Smooth muscle cell (in vitro differentiated cells): ENCODE results near the gene HNRNPA2B1. TPM values are rescaled to one million over a fixed set of nuclear protein-coding genes. Genes with fewer than 3 reads are reported as not detected.

Experiments used
- DNase-seq: peaks from one replicate; lab custom pipeline; 2025; ENCODE audit not compliant: unreplicated experiment; lab: John Stamatoyannopoulos, UW
- H2AFZ ChIP-seq: fragments of 200-600 bp; sonication (generic); 2 replicates; pipeline ENCODE4 v1.6.0; 2016; ENCODE audit warnings: antibody characterized with exemption, low read depth, mild to moderate bottlenecking
- H3F3A ChIP-seq: fragments of 200-600 bp; sonication (generic); 2 replicates; pipeline ENCODE4 v1.6.0; 2017; ENCODE audit warnings: antibody characterized with exemption, low read depth
- H3K27ac ChIP-seq: fragments of 200-600 bp; sonication (generic); 2 replicates; pipeline ENCODE4 v1.5.1; 2016; ENCODE audit warnings: low read depth, mild to moderate bottlenecking
- H3K27me3 ChIP-seq: fragments of 200-600 bp; sonication (generic); 2 replicates; pipeline ENCODE4 v1.6.1; 2016; ENCODE audit warnings: low read depth, mild to moderate bottlenecking
- H3K36me3 ChIP-seq: fragments of 200-600 bp; sonication (generic); 2 replicates; pipeline ENCODE4 v1.5.1; 2016; ENCODE audit warnings: low read depth
- H3K4me1 ChIP-seq: fragments of 200-600 bp; sonication (generic); 2 replicates; pipeline ENCODE4 v1.5.1; 2016; ENCODE audit warnings: low read depth
- H3K4me2 ChIP-seq: fragments of 200-600 bp; sonication (generic); 2 replicates; pipeline ENCODE4 v1.6.0; 2016; ENCODE audit warnings: mild to moderate bottlenecking
- H3K4me3 ChIP-seq: fragments of 200-600 bp; sonication (generic); 2 replicates; pipeline ENCODE4 v1.5.1; 2016; ENCODE audit warnings: mild to moderate bottlenecking
- H3K79me2 ChIP-seq: fragments of 200-600 bp; sonication (generic); 2 replicates; pipeline ENCODE4 v1.6.0; 2016; ENCODE audit warnings: low read depth, mild to moderate bottlenecking
- H3K9ac ChIP-seq: fragments of 200-600 bp; sonication (generic); 2 replicates; pipeline ENCODE4 v1.6.0; 2016; ENCODE audit warnings: low read depth
- H3K9me3 ChIP-seq: fragments of 200-600 bp; sonication (generic); replicated peaks from 2 replicates; pipeline ENCODE4 v1.5.1; 2016; ENCODE audit warnings: low read depth
- H4K20me1 ChIP-seq: fragments of 200-600 bp; sonication (generic); 2 replicates; pipeline ENCODE4 v1.6.0; 2016; ENCODE audit warnings: low read depth
- WGBS: methylation state at CpG from one replicate; pipeline ENCODE4 v1.1.7; 2016; ENCODE audit warnings: low lambda C conversion rate; 5-methylcytosine and 5-hydroxymethylcytosine counted together
- polyA plus RNA-seq: library from polyadenylated mRNA; unstranded; fragments of >200 nt; fragmentation: Nextera tagmentation; extraction: Ambion mirVana; gene quantifications from 2 replicates; pipeline ENCODE4 v1.2.1, GENCODE V29; 2016
- total RNA-seq: library from RNA; depleted of rRNA; stranded (reverse); fragments of >200 nt; gene quantifications from 2 replicates; pipeline ENCODE4 v1.2.3, GENCODE V29; 2014
- TF ChIP-seq, protein P1 (sequence below): fragments of 200-600 bp; sonication (generic); IDR thresholded peaks from 2 replicates; pipeline ENCODE4 v1.5.1; 2017; ENCODE audit warnings: borderline replicate concordance, mild to moderate bottlenecking, antibody characterized with exemption; ENCODE audit not compliant: insufficient read depth, poor library complexity, severe bottlenecking

The HNRNPA2B1 gene
- total and polyA plus RNA-seq, 2 experiments from 2014 or later: 158 to 393 TPM

DNA sequence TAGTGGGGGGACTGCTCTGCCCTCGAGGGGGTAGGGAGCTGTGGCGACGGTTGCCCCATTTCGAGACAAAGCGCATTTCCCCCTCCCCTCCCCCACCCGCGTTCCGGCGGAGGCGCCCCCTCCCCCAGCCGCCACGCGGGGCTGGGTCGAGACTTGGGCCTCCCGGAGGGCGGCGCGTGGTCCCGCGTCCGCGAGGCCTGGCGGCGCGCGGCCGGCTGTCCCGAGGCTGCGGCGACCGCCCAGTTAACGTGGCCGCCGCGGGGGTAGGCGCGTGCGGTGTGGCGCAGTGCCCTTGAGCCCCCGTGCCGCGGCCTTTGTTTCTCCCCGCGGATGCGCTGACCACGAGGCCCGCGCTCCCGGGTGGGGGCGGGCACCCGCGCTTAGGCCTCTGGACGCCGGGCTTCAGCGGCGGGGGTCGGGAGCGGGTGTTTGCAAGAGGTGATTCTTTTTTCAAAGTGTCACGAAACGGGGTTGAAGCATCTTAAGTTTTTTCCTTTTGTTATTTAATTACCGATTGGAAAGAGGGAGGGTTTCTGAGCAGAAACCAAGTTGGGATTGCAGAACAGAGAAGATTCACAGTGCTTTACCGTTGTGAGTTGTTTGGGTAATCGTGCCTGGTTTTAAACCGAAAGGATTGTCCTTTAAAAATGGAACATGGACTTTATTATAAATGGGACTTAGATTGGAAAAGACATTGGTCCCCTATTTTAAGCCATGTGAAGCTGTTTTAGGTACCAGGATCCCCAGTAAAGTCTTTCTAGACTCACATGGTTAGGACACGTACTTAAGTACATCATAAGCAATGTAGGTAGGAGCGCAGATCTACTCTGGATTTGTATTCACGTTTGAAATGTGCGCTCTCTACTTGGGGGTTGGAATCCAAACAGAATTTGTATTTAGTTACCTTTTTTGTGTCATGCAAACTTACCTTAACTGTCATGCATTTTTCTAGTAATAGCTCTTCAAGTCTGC is 1.8 kb upstream of the HNRNPA2B1 start:
- WGBS: 1% methylated on average over 47 of the region's 68 CpGs
- DNase-seq: peak; percentile 62
- TF ChIP-seq, protein P1, sequence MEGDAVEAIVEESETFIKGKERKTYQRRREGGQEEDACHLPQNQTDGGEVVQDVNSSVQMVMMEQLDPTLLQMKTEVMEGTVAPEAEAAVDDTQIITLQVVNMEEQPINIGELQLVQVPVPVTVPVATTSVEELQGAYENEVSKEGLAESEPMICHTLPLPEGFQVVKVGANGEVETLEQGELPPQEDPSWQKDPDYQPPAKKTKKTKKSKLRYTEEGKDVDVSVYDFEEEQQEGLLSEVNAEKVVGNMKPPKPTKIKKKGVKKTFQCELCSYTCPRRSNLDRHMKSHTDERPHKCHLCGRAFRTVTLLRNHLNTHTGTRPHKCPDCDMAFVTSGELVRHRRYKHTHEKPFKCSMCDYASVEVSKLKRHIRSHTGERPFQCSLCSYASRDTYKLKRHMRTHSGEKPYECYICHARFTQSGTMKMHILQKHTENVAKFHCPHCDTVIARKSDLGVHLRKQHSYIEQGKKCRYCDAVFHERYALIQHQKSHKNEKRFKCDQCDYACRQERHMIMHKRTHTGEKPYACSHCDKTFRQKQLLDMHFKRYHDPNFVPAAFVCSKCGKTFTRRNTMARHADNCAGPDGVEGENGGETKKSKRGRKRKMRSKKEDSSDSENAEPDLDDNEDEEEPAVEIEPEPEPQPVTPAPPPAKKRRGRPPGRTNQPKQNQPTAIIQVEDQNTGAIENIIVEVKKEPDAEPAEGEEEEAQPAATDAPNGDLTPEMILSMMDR: no peak
- Histone ChIP-seq H3K4me1 (peaks cover 40% of the 10 kb centered on the region), H3K9me3 (no peaks in the 10 kb centered on the region), H3F3A (peaks cover 4% of the 10 kb centered on the region), H3K79me2 (peaks cover 88% of the 10 kb centered on the region), H3K27ac (peak overlapping the region; percentile 92), H4K20me1 (peaks cover 84% of the 10 kb centered on the region), H3K4me2 (peak overlapping the region; percentile 93), H3K36me3 (peaks cover 3% of the 10 kb centered on the region), H3K27me3 (no peaks in the 10 kb centered on the region), H3K4me3 (peak overlapping the region; percentile 97), H3K9ac (peak overlapping the region; percentile 93), H2AFZ (peak overlapping the region; percentile 67)

DNA sequence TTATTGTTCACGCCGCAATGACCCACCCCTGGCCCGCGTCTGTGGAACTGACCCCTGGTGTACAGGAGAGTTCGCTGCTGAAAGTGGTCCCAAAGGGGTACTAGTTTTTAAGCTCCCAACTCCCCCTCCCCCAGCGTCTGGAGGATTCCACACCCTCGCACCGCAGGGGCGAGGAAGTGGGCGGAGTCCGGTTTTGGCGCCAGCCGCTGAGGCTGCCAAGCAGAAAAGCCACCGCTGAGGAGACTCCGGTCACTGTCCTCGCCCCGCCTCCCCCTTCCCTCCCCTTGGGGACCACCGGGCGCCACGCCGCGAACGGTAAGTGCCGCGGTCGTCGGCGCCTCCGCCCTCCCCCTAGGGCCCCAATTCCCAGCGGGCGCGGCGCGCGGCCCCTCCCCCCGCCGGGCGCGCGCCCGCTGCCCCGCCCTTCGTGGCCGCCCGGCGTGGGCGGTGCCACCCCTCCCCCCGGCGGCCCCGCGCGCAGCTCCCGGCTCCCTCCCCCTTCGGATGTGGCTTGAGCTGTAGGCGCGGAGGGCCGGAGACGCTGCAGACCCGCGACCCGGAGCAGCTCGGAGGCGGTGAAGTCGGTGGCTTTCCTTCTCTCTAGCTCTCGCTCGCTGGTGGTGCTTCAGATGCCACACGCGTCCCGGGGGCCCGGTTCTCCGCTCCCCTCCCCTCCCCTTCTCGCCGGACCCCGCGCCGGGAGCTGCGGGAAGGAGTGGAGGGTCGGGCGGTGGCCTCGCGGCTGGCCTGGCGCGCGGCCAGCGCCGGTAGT is 887 bp upstream of the HNRNPA2B1 start, which contains the start of gene CBX3:
Gene CBX3, plus strand, starts transcription at position 499 of the 772 bp plus-strand sequence. CDS start 1,254 bp downstream, outside the sequence.
- Histone ChIP-seq H3K36me3 (peaks cover 8% of the 10 kb centered on the region), H3K79me2 (peaks cover 89% of the 10 kb centered on the region), H3K9me3 (no peaks in the 10 kb centered on the region), H3K4me3 (peak within 1 kb of the TSS; percentile 97), H3K27me3 (no peaks in the 10 kb centered on the region), H3F3A (peaks cover 10% of the 10 kb centered on the region), H3K4me2 (peak within 1 kb of the TSS; percentile 93), H3K9ac (peak within 1 kb of the TSS; percentile 96), H3K27ac (peak within 1 kb of the TSS; percentile 93), H3K4me1 (peaks cover 49% of the 10 kb centered on the region), H2AFZ (peak within 1 kb of the TSS; percentile 74), H4K20me1 (peaks cover 84% of the 10 kb centered on the region)
- TF ChIP-seq, protein P1: no peak
- 2% methylated on average over 45 of the region's 86 CpGs for WGBS
- DNase-seq: peak; percentile 96

DNA sequence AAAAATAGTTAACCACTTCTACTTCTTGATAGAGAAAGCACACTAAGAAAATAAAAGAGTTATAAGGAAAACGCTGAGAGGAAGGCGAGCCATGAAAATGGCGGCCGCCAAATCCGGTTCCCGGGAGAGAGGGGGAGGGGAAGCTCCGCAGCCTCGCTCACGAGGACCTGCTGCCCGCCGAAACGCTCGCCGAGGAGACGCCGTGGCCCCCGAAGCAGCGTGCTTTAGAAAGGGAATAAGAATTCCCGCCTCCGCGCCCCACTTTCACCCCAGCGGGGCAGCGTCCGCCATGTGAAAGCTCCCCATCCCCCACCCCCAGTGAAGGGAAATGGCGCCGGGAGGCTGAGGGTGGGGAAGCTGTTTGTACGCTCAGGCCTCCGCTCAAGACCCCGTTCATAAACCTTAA is 505 bp downstream of the HNRNPA2B1 start:
- Histone ChIP-seq H3K4me3 (peak overlapping the region; percentile 97), H3K79me2 (peaks cover 89% of the 10 kb centered on the region), H3F3A (peaks cover 23% of the 10 kb centered on the region), H3K9ac (peak overlapping the region; percentile 96), H3K9me3 (no peaks in the 10 kb centered on the region), H4K20me1 (peaks cover 84% of the 10 kb centered on the region), H3K4me1 (peaks cover 50% of the 10 kb centered on the region), H3K4me2 (peak overlapping the region; percentile 96), H3K27ac (peak overlapping the region; percentile 93), H2AFZ (peak overlapping the region; percentile 20), H3K27me3 (no peaks in the 10 kb centered on the region), H3K36me3 (peaks cover 21% of the 10 kb centered on the region)
- peak; percentile 76 for DNase-seq
- TF ChIP-seq, protein P1: no peak
- 1% methylated on average over 22 of the region's 29 CpGs for WGBS
